ENCODE results near the gene THSD8.

GRCh38 chr19:12790628-12791344, 11.1 kb upstream of the THSD8 start:
- TF ChIP-seq CTCF (IDR thresholded peaks at IDR 0.05) = no peak
- no peak for TF ChIP-seq POLR2AphosphoS5 (IDR thresholded peaks at IDR 0.05)
